Iris pigment epithelial cell (primary cell): Measurements from ENCODE around the gene TENM4.

Experiments
- DNase-seq: peaks from one replicate; pipeline ENCODE4 v3.0.0-alpha.2; 2011; ENCODE audit warnings: low read depth

Gene TENM4

GRCh38 chr11:79390477-79390876 lies 50.4 kb downstream of the TENM4 start:
- no peak for DNase-seq

- DNase-seq = no peak
Measured at GRCh38 chr11:79388201-79388600, 52.6 kb downstream of the TENM4 start.

GRCh38 chr11:79383874-79384273 lies 57.0 kb downstream of the TENM4 start:
- DNase-seq = no peak

- DNase-seq = no peak
Measured at GRCh38 chr11:79382301-79383050, 58.4 kb downstream of the TENM4 start.

- no peak for DNase-seq
Measured at GRCh38 chr11:79381036-79381435, 59.8 kb downstream of the TENM4 start.

GRCh38 chr11:79377406-79377805 lies 63.4 kb downstream of the TENM4 start:
- no peak for DNase-seq

- no peak for DNase-seq
Measured at GRCh38 chr11:79375818-79376550, 64.8 kb downstream of the TENM4 start.

- no peak for DNase-seq
Measured at GRCh38 chr11:79374727-79375126, 66.1 kb downstream of the TENM4 start.

- DNase-seq = no peak
Measured at GRCh38 chr11:79371724-79372123, 69.1 kb downstream of the TENM4 start.

GRCh38 chr11:79371152-79371551 lies 69.7 kb downstream of the TENM4 start:
- DNase-seq = no peak

GRCh38 chr11:79369055-79369454 lies 71.8 kb downstream of the TENM4 start:
- DNase-seq = no peak

GRCh38 chr11:79367844-79368243 lies 73.0 kb downstream of the TENM4 start:
- DNase-seq = no peak

GRCh38 chr11:79366218-79366617 lies 74.6 kb downstream of the TENM4 start:
- DNase-seq = no peak

- DNase-seq = peak; percentile 8
Measured at GRCh38 chr11:79363861-79364378, 76.9 kb downstream of the TENM4 start.

- DNase-seq = no peak
Measured at GRCh38 chr11:79363256-79363655, 77.6 kb downstream of the TENM4 start.

- DNase-seq = no peak
Measured at GRCh38 chr11:79362821-79363220, 78.0 kb downstream of the TENM4 start.

- DNase-seq = no peak
Measured at GRCh38 chr11:79362206-79362757, 78.5 kb downstream of the TENM4 start.

- no peak for DNase-seq
Measured at GRCh38 chr11:79358258-79358657, 82.6 kb downstream of the TENM4 start.

GRCh38 chr11:79353706-79354105 lies 87.1 kb downstream of the TENM4 start:
- no peak for DNase-seq

- DNase-seq = no peak
Measured at GRCh38 chr11:79352349-79352703, 88.5 kb downstream of the TENM4 start.

GRCh38 chr11:79348976-79349682 lies 91.7 kb downstream of the TENM4 start:
- DNase-seq = no peak

GRCh38 chr11:79346021-79346420 lies 94.8 kb downstream of the TENM4 start:
- DNase-seq = no peak
